Measurements from ENCODE around the gene UQCC5. TPM values are rescaled to one million over a fixed set of nuclear protein-coding genes. Genes with fewer than 3 reads are reported as not detected.

The UQCC5 gene
- total and polyA plus RNA-seq, 2 donors (not counting 3 experiments of a cell fraction or from before 2014, with no cell fraction given): 9.9 to 22.6 TPM

- Histone ChIP-seq H3K27ac (ENCODE audit: insufficient read depth, low read depth, low read length) (no peak overlapping the region), H2AFZ (ENCODE audit: low read depth, low read length) (no peak overlapping the region), H3K4me1 (ENCODE audit: control insufficient read depth, extremely low read depth, insufficient read depth, low read length) (peaks cover 30% of the 10 kb centered on the region), H3K4me3 (replicated peaks in 1 of 3; ENCODE audit: insufficient read depth in 1 of 3, low read depth in 1 of 3, low read length in 3 of 3) (no peak overlapping the region), H3K4me2 (ENCODE audit: insufficient read depth, low read length) (no peak overlapping the region), H3K9me1 (replicated peaks; ENCODE audit: control insufficient read depth, extremely low read depth, insufficient read depth, low read length) (no peaks in the 10 kb centered on the region), H3K36me3 (ENCODE audit: control insufficient read depth in 2 of 2, extremely low read depth in 1 of 2, insufficient read depth in 2 of 2, low read length in 2 of 2) (peaks cover 8 to 71% of the 10 kb centered on the region in 2 experiments), H4K20me1 (replicated peaks; ENCODE audit: control insufficient read depth, extremely low read depth, insufficient read depth, low read length) (no peaks in the 10 kb centered on the region), H3K9me3 (replicated peaks; ENCODE audit: control insufficient read depth, insufficient read depth, low read length) (no peaks in the 10 kb centered on the region), H3K79me2 (ENCODE audit: control insufficient read depth, insufficient read depth, low read length) (no peaks in the 10 kb centered on the region), H3K27me3 (ENCODE audit: control insufficient read depth in 2 of 2, insufficient read depth in 2 of 2, low read length in 2 of 2) (no peaks in the 10 kb centered on the region), H3K9ac (replicated peaks; ENCODE audit: extremely low read depth, insufficient read depth, low read length) (no peak overlapping the region)
- DNase-seq (ENCODE audit: low read depth, low spot score): no peak
- no peak for FAIRE-seq
- no peak for TF ChIP-seq MAX (IDR thresholded peaks at IDR 0.05; ENCODE audit: insufficient read depth, insufficient read length)
- TF ChIP-seq GATA2 (IDR thresholded peaks at IDR 0.05; ENCODE audit: insufficient read depth, insufficient read length, low read depth, low read length): no peak
- no peak for TF ChIP-seq FOS (IDR thresholded peaks at IDR 0.05; ENCODE audit: borderline replicate concordance, insufficient read depth, low read length)
- no peak for TF ChIP-seq POLR2A (IDR thresholded peaks at IDR 0.05; ENCODE audit: low read depth, low read length)
- no peak for TF ChIP-seq JUN (IDR thresholded peaks at IDR 0.05; ENCODE audit: borderline replicate concordance, insufficient read depth, insufficient read length, low read depth)
- no peak for TF ChIP-seq EZH2 (IDR thresholded peaks at IDR 0.05; ENCODE audit: borderline replicate concordance, low read depth, low read length, severe bottlenecking)
- TF ChIP-seq CTCF (IDR thresholded peaks at IDR 0.05; ENCODE audit: extremely low read depth in 1 of 2, insufficient read depth in 1 of 2, low read depth in 1 of 2, low read length in 2 of 2): no peak
- no peak for TF ChIP-seq POLR2AphosphoS5 (IDR thresholded peaks at IDR 0.05; ENCODE audit: insufficient read depth, low read depth, low read length)
- TF ChIP-seq MYC (IDR thresholded peaks at IDR 0.05; ENCODE audit: low read depth, low read length): no peak
- CTCF ChIA-PET: interaction anchor here (2.1 kb wide), 1 partner anchor 8 kb away, joined by 8 read pairs; the partner anchor contains the start of gene STAB1
- intact Hi-C loops (cut with micrococcal nuclease) (no loop called here), dilution Hi-C loops (cut with MboI; ENCODE audit: extremely low pct_ligation_motif_present, low sequenced_read_pairs) (no loop called here)
- POLR2A ChIA-PET: no interaction called here
- BruUV-seq (replicated peaks): no TSS peak
These were observed 49.2 kb upstream of the UQCC5 start for GRCh38 chr3:52487050-52487787.
